ENCODE measurements around the gene DHX35. TPM values are rescaled to one million over a fixed set of nuclear protein-coding genes. Genes with fewer than 3 reads are reported as not detected.
"Not testable (repeated sequence)": the region's sequence is repeated elsewhere in the genome, so short reads cannot be mapped to it uniquely, and the experiment has no call there.

The DHX35 gene
- polyA plus RNA-seq, 3 donors, result 15.5 to 19.9 (median 18.6) TPM

DNA sequence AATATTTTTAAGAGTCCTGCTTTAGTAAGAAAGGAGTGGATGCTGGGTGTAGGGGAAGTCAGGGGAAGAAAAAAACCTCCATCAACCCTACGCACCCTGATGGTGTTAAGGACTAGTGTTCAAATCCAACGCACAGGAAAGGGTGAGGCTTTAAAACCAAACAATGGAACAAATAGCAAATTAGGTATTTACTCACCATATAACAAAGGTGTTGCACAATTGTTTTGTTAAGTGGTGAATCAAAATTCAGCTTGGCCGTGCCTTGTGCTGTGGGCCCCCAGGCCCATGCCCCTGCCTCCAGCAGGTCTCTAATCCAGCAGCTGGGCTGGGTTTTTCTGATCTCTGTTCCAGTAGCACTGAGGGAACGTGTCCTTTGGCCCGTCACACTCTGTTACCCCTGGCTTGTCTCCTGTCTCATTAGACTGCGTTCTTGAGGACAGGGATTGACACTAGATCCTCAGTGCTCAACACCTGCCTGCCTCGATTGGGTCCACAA is 24.1 kb upstream of the DHX35 start:
- no peak for DNase-seq

DNA sequence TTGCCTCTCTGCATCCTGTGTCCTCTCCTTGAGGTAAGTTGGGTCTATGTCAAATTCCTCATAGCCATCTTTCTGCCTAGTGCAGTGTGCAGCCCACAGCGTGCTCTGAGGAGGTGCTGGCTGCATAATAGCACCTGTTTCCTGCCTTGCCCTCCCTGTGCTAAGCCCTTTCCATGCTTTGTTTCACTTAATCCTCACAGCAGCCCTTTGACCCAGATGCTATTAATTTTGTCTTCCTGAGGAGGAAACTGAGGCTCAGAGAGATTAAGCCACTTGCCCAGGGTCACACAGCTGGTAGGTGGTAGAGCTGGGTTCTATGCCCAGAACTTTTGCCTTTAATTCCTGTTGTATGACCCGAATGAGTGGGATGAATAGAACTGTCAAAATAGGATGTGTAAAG is 22.5 kb upstream of the DHX35 start:
- DNase-seq, result no peak

DNA sequence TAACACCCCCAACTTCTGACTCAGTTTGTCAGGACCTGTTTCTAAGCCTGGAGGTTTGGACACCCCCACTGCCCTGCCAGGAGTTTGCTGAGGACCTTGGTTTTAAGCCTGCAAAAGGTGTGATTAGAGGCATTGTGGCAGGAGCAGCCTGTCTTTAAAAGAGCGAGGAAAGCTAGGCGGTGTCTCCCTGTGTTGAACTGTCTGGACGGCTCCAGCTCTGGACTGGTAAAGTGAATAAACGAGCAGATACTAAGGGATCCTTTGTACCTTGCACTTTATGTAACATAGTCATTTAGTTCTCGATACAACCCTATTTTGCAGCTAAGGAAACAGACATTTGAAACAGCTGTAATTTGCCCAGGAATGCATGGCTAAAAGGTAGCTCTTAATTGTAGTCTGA is 21.5 kb upstream of the DHX35 start:
- DNase-seq, result no peak

DNA sequence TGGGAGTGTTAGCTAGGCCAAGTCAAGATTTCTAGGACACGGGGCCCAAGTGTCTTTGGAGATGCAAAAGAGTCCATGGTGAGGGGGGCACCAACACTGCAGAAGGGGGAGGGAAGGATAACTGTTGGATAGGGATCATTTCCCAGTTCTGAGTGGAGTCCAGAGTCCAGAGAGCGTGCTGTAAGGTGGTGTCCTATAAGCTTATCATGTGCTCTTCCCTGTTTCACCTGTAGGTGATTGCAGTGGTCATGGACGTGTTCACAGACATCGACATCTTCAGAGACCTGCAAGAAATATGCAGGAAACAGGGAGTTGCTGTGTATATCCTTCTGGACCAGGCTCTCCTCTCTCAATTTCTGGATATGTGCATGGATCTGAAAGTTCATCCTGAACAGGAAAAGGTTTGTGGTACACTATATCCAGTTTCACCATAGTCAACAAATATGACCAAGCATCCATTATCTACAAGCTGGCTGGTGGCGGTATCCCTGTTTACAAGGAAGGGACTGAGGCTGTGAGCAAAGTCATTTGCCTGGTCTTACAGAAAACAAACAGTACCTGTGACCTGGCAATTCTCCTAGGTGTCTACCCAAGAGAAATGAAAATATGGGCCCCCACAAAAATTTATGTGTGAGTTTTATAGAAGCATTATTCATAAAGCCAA is 20.3 kb upstream of the DHX35 start:
- DNase-seq, result no peak

DNA sequence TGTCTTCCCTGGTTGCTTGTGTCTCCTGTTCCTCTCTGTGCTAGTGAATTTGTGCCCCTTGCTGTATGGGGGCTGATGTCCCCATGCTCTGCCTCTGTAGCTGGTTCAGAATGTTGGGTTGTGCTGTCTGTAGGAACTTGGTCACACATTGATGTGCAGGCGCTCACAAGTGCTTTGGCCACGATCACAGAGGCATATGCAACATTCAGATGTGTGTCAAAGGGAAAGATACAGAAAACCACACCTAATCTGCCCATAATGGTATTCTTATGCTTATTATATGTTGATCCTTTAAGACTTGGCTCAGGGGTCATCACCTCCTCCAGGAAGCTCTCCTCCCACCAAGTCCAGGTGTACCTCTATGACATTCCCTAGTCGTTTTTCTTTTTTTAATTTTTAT is 17.1 kb upstream of the DHX35 start:
- DNase-seq, result no peak

DNA sequence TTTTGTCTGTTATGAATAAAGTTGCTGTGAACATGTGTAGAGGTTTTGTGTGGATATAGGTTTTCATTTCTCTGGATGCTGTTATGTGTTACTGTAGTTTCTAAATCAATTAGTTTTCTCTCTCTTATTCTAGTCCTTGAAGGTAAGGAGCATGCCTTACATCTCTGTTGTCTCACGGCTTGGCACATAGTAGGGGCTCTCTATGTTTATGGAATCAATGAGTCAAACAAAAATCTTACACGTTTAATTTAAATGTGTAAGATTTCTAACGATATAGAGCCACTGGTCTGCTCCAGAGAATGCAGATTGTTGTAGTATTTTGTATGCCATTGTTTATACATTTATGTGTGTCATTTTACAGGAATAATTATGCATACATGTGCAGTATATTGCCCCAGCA is 15.3 kb upstream of the DHX35 start:
- no peak for DNase-seq

DNA sequence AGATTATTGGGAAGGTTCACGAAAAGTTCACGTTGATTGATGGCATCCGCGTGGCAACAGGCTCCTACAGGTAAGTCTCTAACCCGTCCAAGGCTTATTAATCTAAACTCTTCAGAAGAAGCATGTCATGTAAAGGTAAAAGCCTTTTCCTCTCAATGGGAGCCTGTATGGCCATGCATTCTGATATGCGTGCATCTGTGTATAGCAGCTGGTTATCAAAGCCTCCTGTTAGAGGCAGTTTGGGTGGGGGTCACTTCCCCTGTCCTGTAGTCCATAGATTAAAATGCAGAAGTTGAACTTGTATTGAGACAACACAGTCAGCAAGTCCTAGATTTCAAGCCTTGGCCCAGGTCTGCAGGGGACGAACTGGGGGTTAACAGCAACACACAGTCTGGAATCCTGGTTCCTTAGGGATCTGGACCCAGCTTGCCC is 14.2 kb upstream of the DHX35 start:
- DNase-seq, result no peak

DNA sequence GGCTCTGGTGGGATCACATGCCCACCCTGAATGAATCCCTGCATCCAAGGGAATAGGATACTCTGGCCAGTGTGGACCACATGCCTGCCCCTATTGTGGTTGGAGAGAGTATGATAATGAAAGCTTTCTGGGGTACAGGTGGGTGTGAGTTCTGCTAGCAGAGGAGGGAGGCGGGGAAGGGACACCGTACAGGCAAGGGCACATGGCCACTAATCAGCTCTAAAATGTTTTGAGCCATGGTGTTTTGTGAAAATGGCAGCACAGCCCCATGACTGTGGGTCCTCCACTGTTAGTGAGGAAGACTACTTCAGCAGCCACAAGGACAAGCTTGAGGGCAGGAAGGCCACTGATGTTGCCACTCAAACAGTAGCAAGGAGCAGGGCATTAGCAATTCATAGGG is 11.9 kb upstream of the DHX35 start:
- no peak for DNase-seq

DNA sequence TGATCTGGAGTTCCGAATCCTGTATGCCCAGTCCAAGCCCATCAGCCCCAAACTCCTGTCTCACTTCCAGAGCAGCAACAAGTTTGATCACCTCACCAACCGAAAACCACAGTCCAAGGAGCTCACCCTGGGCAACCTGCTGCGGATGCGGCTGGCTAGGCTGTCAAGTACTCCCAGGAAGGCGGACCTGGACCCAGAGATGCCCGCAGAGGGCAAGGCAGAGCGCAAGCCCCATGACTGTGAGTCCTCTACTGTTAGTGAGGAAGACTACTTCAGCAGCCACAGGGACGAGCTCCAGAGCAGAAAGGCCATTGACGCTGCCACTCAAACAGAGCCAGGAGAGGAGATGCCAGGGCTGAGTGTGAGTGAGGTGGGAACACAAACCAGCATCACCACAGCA is 10.5 kb upstream of the DHX35 start:
- DNase-seq, result no peak

DNA sequence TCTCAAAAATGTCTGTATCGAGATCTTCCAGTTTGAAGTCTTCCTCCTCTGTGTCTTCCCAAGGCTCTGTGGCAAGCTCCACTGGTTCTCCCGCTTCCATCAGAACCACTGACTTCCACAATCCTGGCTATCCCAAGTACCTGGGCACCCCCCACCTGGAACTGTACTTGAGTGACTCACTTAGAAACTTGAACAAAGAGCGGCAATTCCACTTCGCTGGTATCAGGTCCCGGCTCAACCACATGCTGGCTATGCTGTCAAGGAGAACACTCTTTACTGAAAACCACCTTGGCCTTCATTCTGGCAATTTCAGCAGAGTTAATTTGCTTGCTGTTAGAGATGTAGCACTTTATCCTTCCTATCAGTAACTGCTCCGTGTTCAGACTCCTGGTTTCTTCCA is 10.0 kb upstream of the DHX35 start:
- no peak for DNase-seq

DNA sequence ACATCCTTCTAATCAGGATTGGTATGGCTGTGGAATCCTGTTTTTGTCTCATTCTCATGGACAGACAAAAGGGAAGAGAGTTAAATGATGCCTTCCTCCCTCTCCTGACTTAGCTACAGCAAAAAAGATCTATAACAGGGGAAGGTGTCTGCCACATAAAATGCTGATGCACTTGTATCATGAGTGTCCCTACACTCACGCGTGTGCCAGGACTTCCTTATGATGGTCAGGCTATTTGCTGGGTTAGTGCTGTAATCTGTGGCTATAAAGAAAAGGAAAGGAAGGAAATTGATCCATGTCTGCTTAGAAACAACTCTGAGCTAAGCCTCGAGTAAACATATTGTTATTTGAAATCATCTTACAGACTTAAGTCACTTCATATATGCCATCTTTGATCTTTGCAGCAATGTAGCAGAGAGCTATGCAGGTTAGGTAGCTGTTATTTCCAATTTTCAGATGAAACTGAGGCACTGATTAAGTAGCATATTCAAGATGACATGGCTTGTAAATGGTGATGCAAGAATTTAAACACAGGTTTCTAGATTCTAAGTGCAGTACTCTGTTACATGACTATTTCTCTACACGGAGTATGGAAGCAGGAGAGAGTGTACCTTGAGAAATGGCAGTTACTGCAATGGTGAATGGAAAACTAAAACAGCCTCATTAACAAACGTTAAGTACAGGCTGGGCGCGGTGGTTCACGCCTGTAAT is 8.4 kb upstream of the DHX35 start:
- DNase-seq, result no peak

DNA sequence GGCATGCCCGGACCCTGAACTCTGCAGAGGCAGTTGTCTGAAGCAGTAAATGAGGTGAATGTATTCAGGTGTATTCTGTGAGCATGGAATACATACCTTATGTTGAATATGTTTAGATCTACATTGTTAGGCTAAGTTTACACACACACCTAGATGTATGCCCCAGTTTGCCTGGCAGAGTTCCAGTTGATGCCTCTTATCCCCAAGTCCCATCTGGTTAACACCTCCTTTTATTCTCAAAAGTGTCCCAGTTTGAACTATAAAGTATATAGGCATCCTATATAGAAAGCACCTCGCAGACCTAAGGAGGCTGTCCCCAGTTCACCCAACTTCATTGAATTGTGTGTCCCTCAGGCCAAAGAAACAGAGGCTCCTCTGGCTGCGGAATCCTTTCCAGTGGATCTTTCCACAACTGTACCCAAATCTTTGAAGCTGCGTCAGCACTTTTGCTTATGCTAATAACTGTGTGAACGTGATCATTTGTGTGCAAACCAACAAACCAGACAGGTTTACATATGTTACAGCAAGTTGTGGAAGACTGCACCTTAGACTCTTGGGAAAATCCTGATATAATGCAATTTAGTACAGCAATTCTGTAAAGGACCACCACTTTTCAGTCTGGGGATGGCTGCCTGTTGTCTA is 4.8 kb upstream of the DHX35 start:
- no peak for DNase-seq

DNA sequence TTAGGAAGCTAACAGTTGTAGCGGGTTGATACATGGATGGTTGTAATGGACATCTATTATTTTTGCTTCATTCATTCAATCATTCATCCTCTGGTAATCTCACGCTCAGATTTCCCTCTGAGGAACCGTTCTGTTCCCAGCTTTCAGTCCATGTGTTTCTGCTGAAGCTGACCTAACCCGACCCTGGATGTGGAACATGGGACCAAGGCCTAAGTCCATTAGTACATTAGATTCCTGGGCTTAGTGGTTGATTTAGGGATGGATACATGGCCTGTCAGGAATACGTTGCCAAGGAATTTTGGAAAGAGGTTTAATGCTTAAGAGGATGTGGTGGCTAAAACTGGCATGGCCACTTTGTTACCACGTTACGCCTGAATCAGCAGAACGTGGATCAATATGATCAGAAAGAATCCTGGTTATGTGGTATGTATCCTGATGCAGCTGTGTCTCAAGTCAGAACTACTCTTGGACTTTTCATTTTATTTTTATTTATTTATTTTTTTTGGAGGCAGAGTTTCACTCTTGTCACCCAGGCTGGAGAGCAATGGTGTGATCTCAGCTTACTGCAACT is 4.1 kb upstream of the DHX35 start:
- no peak for DNase-seq

DNA sequence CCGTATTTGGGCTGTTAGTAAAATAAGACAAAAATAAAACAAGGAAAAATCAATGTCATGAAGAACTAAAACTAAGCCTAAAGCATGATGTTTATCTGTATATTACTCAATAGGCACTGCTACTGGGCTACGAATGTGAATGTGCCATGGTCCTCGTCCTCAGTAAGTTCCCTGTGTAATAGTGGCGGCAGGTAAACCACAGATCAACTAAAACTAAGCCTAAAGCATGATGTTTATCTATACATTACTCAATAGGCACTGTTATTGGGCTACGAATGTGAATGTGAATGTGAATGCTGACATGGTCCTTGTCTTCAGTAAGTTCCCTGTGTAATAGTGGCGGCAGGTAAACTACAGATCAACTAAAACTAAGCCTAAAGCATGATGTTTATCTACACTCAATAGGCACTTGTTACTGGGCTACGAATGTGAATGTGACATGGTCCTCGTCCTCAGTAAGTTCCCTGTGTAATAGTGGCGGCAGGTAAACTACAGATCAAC is 1.9 kb upstream of the DHX35 start:
- DNase-seq, result not testable (repeated sequence)

DNA sequence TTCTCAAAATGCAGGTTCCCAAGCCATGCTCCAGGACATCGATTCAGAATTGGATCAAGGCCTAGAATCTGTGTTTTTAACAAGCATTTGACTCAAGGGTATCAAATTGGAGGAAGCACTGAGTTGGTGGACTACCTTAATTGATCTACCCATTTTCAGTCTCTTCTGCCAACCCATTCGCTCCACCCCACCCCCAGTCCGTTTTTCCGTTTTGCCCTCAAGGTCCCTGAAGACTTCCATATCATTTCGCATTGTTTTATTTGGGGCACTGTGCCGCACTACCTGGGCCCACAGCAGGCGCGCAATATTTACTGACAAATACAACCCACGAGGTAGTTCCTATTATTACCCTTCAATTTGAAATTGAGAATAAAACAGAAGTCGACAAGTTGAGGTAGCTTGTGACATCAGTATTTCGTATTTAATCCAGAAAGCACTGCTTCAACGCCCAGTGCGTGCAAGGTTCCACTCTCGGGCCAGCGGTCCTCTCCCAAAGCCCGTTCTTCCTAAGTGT is 557 bp upstream of the DHX35 start:
- no peak for DNase-seq

DNA sequence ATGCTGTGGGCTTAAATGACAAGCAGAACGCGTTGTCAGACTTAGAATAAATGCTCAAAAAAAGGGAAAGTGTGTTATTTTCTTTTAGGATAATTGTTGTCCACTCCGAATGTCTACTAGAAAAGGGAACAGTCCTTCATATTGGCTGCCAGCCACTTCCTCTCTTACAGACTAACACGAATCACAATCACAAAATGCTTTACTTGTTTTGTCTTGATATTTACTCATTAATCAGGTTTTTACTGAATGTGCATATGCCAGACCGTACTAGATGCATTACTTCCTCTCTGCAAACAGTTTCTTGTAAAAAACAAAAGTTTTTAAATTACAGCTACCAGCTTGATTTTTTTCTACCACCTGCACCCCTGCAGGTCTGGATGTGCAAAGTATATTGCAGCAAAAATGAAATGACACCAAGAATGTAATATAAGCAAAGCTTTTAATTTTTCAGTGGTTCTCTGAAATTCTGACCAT is 821 bp downstream of the DHX35 start:
- DNase-seq, result no peak

DNA sequence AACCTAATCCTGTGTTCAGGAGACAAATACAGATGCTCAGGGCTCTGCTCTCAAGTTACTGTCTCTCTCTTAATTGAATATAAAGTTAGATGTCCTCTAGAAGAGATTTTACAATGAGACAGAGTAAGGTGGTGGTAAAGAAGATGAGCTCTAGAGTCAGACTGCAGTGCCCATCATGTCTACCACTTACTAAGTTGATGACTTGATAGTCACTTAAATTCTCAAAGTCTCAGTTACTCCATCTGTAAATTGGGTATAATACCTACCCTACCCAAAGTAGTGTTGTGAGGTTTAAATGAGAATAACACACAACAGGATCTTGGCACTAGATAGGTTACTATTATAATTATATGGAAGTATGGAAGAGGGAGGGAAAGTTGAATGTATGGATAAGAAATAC is 1.6 kb downstream of the DHX35 start:
- no peak for DNase-seq

DNA sequence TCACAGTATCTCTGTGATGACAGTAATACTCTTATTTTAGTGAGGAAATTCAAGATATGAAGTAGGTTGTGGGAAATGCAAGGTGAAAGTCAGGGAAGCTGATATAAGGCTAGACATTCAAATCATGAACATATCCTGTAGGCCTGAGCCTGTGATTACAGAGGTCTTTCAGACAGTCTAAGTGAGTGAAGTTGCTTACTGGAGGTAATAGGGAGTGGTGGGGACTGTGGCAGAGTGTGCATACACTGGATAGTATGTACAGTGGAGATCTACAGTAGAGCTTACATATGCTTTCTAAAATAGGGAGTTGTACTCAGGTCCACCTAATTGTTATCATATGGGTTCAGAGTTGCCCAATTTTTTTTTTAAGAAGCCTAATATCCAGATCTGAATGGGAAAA is 3.1 kb downstream of the DHX35 start:
- DNase-seq, result no peak

DNA sequence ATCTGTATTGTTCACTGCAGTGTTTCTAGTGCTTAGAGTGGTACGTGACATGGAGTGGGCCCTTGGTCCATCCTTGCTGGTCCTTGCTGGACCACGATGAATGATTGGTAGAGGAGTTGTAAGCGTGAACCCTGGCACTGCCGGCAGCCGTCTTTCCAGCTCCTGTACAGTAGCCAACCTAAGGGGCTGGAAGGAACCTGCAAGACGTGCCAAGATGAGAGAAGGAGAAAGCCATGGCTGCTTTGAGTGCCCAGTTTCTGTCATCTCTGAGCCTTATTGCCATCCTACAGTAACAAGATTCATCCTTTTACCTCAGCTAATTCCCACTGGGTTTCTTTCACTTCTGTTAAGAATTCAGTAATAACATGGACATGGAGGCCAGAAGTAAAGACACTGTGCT is 5.9 kb downstream of the DHX35 start:
- no peak for DNase-seq

DNA sequence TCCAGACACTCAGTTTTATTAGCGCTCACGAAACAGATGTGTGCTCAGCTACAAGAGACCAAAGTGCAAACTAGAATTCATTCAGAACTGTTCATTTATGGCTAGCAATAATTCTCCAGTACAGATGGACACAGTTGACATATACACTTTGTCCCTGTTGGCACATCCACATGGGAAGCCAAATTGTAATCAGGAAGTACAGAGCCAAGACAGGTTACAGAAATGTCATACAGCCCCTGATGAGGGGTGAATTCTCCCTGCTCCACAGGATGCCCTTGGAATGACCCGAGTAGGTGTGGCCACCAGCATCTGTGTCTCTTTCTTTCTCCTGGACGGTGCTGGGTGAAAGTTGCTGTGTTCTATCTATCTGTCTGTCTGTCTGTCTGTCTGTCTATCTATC is 7.6 kb downstream of the DHX35 start:
- no peak for DNase-seq

DNA sequence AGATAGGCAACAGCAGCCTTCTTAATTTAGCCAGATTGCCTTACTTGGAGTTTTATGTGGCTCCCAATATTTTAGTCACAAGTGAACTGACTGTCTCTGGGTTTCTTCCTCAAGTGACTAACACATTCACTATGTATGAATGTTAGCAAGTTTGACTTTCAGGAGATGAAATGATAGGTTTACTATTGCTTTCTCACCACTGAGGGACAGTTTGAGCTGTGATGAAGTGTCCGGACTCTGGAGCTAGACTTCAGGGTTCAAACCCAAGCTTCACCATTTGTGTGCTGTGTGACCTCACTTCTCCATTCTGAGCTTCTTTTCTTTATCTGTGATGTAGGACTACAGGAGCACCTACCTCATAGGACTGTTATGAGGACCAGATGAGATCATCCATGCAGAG is 8.2 kb downstream of the DHX35 start:
- no peak for DNase-seq

DNA sequence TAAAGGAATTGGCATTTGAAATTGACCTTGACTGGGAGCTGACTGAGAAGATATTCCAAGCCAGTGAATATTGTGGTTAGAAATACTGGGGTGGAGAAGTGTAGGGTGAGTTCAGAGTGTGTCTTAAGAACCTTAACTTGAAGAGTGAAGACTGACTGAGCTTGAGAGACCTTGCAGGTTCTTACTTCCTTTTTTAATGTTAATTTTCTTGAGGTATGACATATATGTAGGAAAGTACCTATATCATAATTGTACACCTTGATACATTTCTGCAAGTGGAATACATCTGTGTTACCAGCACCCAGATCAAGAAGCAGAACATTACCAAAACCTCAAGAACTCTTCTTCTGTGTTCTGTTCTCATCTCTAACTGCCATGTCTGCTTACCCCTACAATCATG is 11.0 kb downstream of the DHX35 start:
- no peak for DNase-seq

All from renal pelvis (tissue), 4 donors.